HepG2 (cell line): ENCODE measurements around the gene OSBP.
A peak's percentile ranks its signal among the peaks of the same experiment; 100 is the strongest.

Experiments
- FIP1L1 ChIP-seq: fragments of 200-400 bp; formaldehyde crosslinking; IDR thresholded peaks from 2 replicates; pipeline ENCODE4 v1.6.1; 2018; ENCODE audit warnings: low read depth, mild to moderate bottlenecking, low read length, moderate library complexity, borderline replicate concordance; ENCODE audit not compliant: insufficient read depth
- GABPA ChIP-seq, 2 experiments: IDR thresholded peaks; 2 replicates each; pipeline ENCODE4 v1.6.1; 2011 to 2016; ENCODE audit warnings: low read depth in 2 of 2, low read length in 1 of 2, missing biosample characterization in 1 of 2, missing genetic modification characterization in 1 of 2
- JUND ChIP-seq: sonication (generic); formaldehyde crosslinking; IDR thresholded peaks from 2 replicates; pipeline ENCODE4 v1.8.0; 2022; ENCODE audit warnings: mild to moderate bottlenecking, missing genetic modification reagents
- TAF1 ChIP-seq: sonication (generic); formaldehyde crosslinking; IDR thresholded peaks from 2 replicates; pipeline ENCODE4 v1.4.0; 2020; ENCODE audit warnings: missing genetic modification reagents

- TF ChIP-seq FIP1L1 (no peak), GABPA (IDR thresholded peaks at IDR 0.05; ENCODE audit: low read depth, low read length) (no peak), GABPA (CRISPR knock-in tag; IDR thresholded peaks at IDR 0.05; ENCODE audit: low read depth) (no peak), JUND (CRISPR knock-in tag) (0 out of 2 replicates have a peak, but pooled peaks have one; percentile 17), TAF1 (CRISPR knock-in tag) (no peak)
Measured at GRCh38 chr11:59560702-59561473, 54.7 kb downstream of the OSBP start.
